ENCODE data around the gene SLC29A2.

- no peak for TF ChIP-seq CTCF (IDR thresholded peaks at IDR 0.05)
- no peak for TF ChIP-seq POLR2A (IDR thresholded peaks at IDR 0.05)
- TF ChIP-seq POLR2AphosphoS5 (IDR thresholded peaks at IDR 0.05): no peak
Measured at GRCh38 chr11:66409226-66409625, 37.7 kb upstream of the SLC29A2 start.

All from upper lobe of left lung (tissue), 4 donors.